Kidney glomerular epithelial cell (primary cell): ENCODE data around the gene NEDD4L.

ENCODE experiments used
- DNase-seq: peaks from one replicate; lab custom pipeline; 2025; lab: John Stamatoyannopoulos, UW

Gene NEDD4L

DNA sequence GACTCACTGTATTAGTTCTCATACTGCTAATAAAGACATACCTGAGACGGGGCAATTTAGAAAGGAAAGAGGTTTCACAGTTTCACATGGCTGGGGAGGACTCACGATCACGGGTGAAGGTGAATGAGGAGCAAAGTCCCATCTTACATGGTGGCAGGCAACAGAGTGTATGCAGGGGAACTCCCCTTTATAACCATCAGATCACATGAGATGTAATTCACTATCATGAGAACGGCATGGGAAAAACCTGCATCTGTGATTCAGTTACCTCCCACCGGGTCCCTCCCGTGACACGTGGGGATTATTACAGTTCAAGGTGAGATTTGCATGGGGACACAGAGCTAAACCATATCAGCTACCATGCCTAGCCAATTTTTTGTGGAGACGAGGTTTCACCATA is 168.2 kb downstream of the NEDD4L start:
- DNase-seq, result no peak

DNA sequence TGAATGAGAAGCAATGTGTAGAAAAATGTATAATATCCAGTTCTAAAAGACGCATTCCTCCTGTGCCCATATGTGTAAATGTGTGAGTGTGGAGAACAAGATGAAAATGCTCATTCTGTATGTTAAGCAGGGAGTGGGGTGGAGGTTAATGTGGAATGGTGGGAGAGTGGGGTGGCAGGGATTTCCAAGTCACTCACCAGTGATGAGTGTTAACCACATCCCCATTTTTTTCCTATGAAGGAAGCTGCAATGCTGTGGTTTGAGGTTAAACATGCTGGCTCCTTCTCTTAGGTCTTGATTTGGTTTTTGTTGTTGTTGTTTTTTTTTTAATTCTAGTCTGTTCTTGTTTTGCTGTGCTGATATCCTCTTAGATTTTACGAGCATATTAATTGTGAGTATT is 169.4 kb downstream of the NEDD4L start:
- peak; percentile 81 for DNase-seq

DNA sequence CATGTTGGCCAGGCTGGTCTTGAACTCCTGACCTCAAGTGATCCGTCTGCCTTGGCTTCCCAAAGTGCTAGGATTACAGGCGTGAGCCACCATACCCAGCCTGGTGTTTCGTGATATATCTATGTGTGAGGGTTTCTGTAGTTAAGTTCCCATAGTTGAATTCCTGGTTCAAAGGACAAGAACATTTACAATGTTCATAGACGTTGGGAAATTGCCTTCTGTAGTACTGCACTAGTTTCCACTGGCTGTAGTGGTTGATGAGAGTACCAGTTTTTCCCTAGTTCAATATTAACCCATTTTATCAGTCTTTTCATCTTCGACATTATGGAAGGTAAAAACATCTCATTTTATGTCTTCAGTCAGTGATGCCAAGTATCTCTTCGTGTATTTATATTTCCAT is 171.0 kb downstream of the NEDD4L start:
- DNase-seq, result no peak

DNA sequence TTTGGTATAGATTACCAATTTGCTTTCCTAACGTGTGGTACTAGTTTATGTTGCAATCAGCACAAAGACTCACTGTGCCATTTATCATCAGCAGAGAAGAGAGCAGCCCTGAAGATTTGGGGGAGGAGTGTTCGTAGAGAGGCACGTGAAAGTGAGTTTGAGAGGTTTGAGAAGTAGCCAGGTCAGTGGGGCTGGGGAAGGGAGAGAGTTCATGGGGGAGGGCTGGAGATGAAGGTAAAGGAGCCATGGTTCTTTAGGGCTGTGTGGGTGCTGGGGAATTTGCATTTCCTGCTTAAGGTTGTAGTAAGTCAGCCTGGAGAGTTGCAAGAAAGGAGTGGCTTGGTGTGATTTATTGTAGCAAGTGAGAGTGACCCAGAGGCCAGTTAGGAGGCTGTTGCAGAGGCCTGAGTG is 172.1 kb downstream of the NEDD4L start:
- DNase-seq, result no peak

DNA sequence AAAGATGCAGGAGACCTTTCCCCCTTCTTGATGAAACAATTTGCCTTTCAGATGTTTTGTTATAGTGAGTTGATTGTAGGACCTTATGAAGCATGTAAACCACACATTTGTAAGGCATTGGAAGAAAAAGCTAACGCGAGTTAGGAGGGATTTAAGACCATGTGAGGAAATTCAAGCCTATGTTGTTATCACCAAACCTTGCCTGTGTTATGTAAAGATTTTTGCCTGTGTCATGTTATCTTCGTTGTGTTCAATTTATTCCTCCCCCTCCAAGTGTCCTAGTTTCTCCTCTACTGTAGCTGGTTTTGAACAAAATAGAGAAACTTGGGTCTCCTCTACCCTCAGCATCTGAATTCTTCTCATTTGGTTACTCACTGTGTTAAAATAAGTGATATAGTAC is 173.0 kb downstream of the NEDD4L start:
- DNase-seq, result no peak

DNA sequence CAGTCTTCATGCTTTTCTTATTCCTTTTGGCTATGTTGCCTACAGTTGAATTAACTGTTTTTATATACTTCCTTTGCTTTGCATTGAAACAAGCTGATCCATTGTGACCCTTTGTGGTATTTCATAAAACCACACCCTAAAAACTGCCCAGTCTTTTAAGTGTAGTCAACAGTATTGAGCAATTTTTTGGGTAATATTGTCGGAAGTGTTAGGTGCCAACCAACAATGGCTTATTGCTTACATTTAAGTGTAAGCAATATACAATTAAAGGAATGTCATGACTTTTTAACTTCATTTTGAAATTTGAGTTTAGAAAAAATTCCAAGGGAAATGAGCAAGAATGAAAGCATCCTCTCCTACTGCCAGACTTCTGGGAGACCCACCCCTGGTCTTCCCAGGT is 174.1 kb downstream of the NEDD4L start:
- no peak for DNase-seq

DNA sequence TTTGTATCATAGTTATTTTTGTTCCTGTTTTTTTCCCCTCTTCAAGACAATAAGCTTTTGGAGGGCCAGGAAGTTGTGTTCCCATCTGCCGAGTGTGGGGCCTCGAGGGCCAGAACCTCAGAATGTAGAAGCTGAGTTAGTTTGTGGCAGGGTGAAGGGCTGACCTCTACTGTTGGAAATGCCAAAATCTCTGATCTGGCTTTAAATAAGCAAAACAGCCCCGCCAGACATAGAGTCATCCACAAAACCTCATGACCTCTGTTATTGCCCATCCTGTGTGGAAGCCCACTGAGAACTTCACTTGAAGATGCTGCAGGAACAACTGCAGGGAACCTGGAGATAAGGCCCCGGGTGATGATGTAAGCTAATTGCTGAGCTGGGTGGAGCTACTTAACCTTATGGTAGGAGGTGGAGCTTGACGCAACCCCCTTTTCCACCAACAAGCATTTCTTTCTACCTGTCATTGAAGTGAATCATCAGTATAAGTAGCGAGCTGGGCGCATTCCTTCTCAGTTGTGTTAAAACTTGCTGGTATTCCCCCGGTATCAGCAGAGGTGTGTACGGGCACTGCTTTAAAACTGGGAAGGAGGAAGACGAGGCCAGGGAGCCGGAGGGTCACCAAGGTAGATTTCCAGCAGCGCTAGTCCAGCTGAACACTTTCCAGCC is 177.2 kb downstream of the NEDD4L start:
- DNase-seq, result peak; percentile 92

DNA sequence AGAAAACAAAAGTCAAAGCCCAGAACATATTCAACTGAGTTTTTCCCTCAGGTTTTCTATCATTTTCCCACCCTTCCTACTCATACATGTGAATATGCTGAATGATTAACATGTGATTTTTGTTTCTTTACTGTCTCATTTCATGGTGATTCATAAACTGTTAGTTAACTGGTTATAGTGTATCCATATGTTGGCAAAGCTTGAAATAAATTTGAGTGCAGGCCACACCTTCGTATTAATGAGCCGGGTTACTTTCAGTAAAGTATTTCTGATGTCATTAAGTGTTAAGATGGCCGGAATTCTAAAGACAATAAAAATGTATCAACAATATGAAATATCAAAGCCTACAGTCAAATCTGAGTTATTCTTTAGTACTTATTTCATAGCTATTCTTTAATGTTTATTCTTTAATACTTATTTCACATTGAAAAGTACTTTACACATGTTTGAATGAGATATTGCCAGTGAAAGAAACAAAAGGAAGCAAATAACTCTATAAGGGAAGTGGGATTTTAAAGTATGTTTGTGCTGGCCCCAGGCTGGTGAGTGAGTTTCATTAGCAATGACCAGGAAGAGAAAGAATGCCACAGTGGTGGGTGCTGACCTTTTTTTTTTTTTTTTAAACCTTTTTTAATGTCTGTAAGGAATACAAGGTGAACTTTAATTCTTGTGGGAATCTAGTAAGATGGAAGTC is 178.6 kb downstream of the NEDD4L start:
- DNase-seq, result peak; percentile 76

DNA sequence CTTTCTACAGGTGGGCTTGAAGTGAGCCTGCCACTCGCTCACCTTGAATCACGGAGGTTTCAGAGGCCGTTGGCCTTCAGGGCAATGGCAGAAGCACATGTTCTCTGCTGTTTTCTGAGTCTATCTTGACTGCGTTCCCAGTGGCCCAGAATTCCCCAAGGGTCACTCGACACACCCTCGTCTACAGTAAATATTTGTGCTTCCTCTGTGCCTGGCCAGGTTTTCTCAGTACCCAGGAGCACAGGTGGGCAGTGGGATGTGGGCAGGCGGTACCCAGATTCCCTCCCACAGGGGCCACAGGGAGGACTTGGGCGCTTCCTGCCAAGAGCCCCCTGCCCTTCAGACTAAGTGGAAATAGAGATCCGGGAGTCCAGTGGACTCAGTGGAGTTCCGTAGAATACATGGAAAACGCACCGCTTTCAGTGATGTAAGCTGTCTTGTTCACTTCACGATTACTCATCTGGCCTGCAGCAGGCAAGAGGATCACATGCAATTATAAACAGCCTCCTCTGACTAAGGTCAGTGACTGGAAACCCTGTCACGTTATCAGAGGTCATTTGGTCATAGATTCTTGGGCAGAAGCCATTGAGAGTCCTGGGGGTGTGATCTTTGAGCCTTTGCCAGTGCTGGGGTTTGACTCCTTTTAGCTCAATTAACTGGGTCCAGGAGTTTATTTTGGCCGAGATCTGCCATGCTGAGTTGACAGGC is 179.8 kb downstream of the NEDD4L start:
- DNase-seq, result peak; percentile 87

DNA sequence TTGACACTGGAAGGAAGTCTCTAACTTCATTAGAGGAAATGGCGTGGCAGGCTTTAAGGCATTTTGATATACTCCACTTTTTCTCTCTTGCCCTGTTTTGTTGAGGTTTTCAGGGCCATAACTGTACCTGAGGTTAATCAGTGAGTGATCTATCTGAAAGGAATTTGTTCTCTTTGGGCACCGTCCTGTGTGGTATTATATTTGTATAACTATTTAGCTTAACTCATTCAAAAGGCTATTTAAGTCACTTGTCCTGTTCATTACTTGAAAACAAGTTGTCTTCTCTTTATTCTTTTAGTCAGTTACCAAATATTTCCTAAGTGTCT is 180.4 kb downstream of the NEDD4L start:
- DNase-seq, result peak; percentile 87

DNA sequence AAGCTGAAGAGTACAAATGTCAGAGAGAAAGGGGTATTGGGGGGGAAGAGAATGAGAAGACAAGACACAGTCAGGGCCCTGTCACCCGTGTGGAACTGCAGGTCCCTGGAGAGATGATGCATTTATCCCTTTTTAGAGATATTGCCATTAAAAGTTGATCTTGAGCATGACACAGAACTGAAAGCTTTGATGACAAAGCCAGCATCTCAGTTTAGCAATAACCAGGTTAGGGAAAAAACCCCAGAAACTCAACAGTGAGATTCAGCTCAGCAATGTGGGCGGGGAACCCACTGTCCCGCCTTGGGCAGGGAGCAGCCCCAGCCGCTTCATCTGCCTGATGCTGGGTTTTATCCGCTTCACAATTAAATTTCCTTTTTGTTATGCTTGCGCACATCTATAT is 181.1 kb downstream of the NEDD4L start:
- no peak for DNase-seq

DNA sequence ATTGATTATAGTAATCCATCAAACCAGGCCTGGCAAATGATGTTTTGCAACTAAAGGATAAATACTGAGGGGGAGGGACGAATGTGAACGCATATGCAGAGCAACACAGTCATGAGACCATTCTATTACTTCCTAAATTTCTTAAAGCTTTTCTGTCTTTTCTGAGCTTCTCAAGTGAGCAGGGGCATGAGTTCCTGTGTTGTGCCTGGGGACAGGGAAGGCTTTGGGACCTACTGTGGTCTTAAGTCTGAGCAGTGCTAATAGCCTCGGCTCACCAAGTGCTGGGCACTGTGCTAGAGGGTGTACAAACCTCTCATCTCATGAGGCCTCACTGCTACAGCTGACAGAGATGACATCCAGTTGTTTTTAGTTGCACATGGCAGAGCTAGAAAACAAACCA is 182.4 kb downstream of the NEDD4L start:
- no peak for DNase-seq

DNA sequence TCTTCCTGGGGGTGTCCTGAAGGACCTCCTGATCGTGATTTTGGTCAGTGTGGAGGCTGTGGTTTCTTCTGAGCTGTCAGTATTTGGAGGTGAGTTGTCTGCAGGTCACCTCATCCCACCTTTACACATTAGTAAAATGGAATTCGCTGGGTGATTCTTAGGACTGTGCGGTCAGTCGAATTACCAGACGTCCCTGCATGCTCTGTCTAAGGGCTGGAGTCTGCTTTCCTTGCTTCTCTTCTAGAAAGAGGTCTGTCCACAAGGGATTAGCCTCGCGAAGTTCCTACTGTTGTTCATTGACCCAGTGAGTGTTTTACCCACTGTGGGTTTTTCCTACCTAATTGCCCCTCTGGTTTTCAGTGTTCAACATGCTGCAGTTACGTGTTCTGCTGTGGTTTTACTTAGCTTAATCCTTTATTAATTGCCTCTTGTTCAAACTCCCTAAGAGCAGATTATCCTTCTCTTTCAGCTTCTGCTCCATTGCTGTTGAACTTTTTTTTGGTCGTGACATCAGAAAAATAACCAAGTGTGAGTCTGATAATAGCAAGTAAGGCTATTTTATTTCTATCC is 183.4 kb downstream of the NEDD4L start:
- no peak for DNase-seq

DNA sequence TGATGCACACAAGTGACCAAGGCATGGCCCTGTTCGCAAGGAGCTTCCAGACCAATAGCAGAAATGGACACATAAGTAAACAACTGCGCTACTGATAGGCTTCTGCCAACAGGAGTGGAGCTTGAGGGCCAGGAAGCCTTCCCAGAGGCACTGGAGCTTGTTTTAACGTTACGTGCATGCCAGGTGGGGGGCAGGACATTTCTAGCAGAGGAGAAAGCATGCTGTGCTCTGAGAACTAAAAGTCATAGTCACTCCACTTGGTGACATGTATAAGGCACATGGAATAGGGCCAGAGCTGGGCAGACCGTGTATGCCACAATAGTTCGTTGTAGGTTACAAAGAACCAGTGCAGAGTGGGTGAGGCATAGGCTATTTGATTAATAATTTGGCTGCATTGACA is 184.2 kb downstream of the NEDD4L start:
- no peak for DNase-seq

DNA sequence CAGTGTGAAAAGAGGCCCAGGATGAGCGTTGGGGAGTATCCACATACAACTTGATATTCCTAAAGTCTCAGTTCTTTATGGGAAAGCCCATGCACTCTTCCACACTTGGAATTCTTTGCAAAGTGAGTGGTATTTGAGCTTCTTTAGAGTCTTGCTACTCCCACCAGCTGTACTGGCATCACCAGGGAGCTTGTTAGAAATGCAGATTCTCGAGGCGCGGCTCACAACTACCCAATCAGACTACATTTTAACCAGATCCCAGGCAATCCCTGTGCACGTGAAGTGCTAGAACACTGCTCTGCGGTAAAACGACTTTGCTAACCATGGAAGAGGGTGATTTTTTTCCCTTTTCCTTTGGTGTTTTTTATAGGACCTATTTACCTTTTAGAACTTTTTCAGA is 184.7 kb downstream of the NEDD4L start:
- no peak for DNase-seq

DNA sequence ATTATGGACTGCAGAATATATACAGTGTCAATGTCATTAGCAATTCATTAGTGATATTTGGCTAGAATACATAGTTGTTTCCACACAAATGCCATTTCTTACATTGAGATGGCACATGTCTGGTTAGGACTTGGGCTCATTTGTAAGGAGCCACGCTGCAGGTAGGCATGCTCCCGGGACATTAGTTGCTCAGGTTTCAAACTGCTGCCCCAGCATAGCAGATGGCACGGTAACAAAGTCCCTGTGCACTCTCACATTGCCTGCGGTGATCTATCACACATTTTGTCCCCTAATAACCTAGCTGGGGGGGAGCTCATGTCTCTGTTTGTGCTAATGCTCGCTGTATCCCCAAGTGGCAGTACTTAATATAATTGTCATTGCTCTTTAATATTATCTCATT is 185.1 kb downstream of the NEDD4L start:
- DNase-seq, result no peak

DNA sequence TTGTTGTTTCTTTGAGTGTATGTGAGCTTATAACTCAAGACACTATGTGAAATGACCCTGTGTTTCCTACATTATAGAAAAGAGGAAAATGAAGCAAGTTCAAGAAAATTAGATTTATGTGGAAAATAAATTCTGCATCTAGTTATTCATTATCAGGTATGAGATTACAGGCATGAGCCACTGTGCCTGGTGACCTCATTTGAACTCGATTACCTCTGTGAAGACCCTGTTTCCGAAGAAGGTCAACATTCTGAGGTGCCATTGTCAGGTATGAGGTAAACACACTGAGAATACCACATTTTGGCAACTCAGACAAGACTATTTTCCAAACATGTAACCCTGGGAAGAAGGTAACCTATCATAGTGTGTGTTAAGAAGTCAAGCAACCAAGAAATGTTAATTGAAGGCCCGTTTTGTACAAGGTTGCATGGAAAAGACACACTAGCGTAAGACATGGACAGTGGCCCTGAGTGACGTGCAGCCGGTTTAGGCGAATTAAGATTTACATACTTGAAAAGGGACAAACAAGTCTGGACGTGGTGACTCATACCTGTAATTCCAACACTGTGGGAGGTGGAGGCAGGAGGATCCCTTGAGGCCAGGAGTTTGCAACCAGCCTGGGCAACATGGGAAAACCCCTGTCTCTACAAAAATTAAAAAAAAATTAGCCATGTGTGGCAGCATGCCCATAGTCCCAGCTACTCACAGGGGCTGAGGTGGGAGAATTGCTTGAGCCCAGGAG is 186.6 kb downstream of the NEDD4L start:
- DNase-seq, result peak; percentile 59

DNA sequence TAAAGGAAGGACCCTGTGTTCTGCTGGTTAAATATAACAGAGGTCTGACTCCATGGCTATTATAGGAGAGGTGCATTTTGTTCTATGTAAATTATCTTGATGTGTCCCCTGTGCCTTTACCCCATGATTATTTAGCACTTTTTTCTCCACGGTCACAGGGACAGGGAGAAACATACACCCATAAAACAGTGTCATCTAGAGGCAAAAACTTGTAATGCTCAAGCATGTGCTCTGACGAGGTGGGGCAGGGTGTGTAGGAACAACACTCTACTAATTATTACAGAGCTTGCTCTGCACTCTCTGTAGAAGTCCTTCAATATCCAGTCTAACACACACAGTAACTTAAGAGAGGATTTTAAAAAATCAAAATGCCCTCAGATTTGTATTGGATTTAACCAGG is 187.9 kb downstream of the NEDD4L start:
- DNase-seq, result no peak

DNA sequence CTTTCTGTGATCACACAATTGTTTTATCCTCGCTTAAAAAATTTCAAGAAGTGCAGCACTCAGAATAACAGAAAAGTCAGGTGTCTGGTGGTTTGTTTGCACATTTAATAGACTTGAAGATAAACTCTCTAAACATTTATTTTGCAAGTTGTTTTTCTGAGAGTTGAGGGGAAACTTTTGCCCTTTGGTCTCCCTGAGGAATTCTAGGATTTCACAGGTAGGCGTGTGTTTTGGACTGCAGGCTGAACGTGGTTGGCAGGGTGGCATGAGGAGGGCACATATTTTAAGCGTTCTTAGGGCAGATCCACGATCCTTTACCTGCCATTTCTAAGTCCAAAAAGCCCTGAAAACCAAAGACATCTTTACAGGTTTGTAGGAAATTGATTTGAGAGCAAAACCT is 188.6 kb downstream of the NEDD4L start:
- DNase-seq, result no peak

DNA sequence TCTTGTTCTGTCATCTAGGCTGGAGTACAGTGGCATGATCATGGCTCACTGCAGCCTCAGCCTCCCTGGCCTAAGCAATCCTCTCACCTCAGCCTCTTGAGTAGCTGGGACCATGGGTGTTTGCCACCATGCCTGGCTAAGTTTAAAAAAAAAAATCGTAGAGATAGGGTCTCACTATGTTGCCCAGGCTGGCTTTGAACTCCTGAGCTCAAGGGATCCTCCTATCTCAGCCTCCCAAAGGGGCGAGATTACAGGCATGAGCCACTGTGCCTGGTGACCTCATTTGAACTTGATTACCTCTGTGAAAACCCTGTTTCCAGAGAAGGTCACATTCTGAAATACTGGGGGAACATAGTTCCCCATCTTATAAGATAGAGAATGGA is 190.3 kb downstream of the NEDD4L start:
- DNase-seq, result no peak

DNA sequence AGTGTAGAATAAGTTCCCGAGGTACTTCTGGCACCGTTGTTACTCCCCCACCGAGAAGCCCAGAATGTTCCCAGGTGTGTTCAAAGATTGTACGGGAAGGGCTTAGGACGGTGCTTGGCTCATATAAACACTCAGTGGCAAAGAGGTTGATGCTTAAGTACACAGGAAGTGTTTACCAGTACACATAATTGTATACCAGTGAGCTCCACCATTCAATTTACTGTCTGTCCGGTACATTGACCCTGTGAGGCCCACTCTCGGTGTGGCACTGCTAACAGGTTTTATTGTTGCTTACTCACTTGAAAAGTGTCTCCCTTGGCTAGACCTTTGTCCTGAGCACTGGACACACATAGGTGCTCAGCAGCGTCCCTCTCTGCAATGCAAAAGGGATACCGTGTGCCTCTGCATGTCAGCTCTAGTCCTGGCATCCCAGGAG is 191.0 kb downstream of the NEDD4L start:
- no peak for DNase-seq

DNA sequence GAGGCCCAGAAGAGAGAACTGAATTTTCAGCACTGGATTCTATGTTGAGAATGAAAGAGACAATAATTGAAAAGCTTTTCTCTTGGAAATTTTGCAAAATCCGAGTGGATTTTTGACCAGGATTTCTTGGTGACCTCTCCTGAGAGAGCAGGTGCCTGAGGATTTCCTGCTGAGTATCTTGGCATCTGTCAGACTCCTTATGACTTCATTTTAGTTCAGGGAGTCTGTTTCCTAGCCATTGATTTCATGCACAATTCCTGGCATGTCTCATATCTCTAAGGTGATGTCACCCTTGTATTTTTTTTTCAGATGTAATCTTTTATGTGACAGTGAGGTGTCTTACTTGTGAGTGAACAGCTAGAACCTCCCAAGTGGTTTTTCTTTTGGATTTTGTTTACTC is 195.9 kb downstream of the NEDD4L start:
- peak; percentile 82 for DNase-seq
